Stimulated activated CD4-positive, alpha-beta T cell treated with anti-CD3 and anti-CD28 coated beads, TNF-alpha, amount 100 ng/mL, for 24 hours (primary cell): Measurements from ENCODE around the gene ABCG2.

Source experiments
- DNase-seq, 3 experiments: peaks; one replicate each; pipeline ENCODE4 v3.0.0-alpha.2; 2020; ENCODE audit warnings: low read depth in 3 of 3

ABCG2 gene

DNA sequence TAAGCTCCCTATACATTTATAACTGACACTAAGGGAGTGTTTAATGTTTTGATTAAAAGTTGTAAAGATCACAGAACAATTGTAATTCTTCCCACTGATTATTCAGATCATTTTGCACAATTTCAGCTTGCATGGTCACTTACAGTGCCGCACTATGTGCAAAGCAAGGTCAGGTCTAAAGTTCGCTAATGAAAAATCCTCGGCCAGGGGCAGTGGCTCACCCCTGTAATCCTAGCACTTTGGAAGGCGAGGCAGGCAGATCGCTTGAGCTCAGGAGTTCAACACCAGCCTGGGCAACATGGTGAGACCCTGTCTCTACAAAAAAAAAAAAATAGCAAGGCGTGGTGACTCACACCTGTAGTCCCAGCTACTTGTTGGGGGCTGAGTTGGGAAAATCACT lies 94.0 kb downstream of the ABCG2 start:
- DNase-seq, result no peak

- DNase-seq, result no peak
Measured at GRCh38 chr4:88063634-88064296, 94.7 kb downstream of the ABCG2 start.

DNA sequence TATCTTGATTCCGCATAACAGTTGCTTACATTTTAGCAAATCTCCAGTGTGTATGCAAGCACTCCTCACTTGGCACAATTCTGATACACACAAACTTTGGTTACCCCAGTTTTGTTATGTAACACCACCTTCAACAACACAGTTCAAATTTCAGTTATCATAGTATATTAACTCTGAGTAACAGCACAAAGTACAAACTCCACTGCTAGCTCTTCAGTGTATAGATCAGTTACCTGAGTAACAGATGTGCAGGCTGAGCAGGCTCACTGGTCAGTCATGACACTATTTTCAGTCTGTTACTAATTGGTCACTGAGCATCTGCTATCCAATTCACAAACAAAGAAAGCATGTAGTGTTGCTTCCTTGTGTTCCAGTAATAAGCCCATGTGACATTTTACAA lies 95.6 kb downstream of the ABCG2 start:
- no peak for DNase-seq

DNA sequence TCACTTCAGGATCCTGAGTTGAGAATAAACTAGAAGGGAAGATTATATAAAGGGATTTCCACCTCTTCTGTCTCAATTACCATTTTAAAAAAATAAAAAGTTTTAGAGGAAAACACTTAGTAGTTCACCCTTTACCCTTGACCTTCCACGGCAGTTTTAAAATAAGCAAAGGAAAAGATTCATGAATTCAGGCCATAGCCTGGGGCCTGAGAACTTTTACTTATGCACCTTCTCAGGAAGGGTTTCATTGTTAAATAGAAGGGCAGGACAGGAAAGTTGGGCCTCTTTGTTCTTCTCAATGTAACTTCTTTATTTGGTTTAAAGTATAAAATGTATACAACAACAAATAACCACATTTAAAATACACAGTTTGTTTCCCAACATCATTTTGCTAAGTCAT lies 96.1 kb downstream of the ABCG2 start:
- DNase-seq, result no peak

DNA sequence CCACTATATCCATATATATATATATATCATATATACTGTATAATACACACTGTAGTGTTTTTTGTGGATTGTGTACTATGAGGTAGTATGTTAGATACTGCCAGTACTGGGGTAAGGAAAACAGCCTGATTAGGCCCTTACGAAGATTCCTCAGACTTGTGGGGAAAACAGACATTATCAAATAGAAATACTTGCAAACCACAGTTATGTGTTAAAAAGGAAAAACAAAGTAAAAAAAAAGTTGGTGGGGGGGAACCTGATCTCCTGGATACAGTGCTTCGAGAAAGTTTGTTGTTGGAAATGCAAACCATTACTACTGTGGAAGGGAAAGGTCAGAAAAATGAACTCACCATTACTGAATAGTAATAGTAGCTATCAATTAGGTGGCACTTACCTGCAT lies 98.0 kb downstream of the ABCG2 start:
- DNase-seq, result no peak

- DNase-seq, result no peak
Measured at GRCh38 chr4:88059766-88060165, 98.7 kb downstream of the ABCG2 start.

- DNase-seq, result no peak
Measured at GRCh38 chr4:88058295-88058694, 100.1 kb downstream of the ABCG2 start.

- DNase-seq, result no peak
Measured at GRCh38 chr4:88054901-88055300, 103.5 kb downstream of the ABCG2 start.

DNA sequence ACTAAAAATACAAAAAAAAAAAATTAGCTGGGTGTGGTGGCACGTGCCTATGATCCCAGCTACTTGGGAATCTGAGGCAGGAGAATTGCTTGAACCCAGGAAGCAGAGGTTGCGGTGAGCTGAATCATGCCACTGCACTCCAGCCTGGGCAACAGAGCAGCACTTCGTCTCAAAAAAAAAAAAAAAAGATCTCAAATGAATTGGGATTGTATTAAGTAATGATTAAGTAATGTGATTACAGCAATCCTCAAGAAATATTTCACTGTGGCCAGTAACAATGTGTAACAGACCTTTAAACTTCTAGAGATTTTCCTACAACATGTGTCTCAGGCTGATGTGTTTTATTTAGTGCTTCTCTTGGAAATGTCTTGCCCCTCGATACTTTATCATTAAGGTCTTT lies 104.2 kb downstream of the ABCG2 start:
- no peak for DNase-seq

- DNase-seq, result no peak
Measured at GRCh38 chr4:88045021-88045420, 113.4 kb downstream of the ABCG2 start.

DNA sequence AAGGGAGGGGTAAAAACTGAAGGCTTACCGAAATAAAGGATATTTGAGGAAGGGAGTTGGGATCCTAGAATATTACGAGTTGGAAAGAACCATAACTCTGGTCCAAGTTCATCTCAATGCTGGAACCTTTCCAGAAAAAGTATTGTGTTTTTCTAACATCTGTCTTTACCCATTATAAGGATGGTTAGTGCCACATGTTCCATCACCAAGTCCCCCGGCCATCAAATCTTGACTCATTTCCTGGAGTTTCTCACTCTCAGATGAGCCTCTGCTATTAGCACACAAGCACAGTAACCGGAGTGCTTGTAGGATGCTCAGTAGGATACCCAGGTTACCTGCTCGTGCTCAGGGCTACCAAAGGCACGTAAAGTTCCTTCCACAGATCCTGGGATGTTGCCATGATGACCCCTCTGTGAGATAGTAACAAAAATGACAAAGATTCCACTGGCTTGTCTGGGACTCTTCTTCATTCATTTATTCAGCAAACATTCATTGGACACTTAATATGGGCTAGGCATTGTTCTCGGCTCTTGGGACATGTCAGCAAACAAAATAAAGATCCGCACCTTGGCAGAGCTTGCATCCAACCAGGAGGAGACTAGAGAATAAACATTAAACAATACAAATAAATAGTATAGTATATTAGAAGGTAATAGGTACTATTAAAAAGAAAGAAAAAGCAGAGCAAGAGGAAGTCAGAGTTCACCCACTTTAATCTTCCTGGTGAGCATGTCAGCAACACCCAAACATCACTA lies 114.7 kb downstream of the ABCG2 start:
- no peak for DNase-seq

DNA sequence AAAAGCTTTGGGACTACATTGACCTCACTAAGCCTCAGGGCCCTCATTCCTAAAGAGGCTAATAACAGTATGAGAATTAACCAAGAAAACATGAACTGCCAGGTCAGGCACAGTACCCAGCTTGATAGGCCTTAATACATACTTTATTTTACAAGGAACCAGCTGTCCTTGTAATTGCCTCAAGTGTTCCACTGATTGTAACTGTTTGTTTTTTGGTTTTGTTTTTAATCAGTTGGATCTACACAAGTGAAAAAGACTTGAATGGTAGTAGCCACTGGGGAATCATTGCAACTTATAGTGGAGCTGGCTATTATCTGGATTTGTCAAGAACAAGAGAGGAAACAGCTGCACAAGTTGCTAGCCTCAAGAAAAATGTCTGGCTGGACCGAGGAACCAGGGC lies 115.4 kb downstream of the ABCG2 start:
- DNase-seq, result no peak

DNA sequence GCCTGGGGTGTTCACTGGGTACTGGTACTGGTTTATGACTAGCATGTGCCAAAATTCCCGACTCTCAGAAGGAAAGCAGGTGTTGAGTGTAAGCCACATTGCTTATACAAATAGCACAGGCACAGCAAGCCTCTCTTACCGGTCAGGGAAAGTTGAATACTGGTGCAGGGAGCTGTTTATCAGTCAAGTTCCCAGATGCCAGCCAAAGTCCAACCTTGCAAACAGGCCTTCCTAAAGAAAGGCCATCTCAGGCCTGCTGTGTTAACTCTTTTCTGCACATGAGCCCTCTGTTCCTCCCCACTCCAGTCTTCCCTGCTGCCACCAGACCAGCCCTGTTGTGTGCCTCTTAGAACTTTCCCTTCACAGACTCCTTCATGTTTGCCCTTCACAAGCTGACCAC lies 116.8 kb downstream of the ABCG2 start:
- DNase-seq, result no peak

DNA sequence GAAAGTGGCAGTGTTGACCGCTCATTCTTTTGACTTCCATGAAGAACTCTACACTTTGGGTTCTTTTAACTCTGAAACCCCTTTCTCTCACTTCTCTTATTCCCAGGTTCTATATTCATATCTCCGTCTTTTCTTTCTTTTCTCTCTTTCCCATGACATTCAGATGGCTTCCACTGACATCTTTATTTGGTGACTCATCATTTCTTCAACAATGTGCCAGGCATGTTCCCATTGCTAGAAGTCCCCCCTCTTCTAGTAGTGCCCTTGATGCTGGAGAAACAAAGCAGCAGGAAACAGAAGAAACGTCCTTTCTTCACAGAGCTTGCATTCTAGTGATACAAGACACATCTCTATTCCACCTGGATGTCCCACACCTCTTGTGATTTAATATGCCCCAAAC lies 117.7 kb downstream of the ABCG2 start:
- DNase-seq, result no peak
